SK-N-SH (cell line): ENCODE data around the gene GSTO2. TPM values are rescaled to one million over a fixed set of nuclear protein-coding genes. Genes with fewer than 3 reads are reported as not detected.

Experiments
- CTCF ChIA-PET: fragments of 300-600, 350-600 bp; formaldehyde crosslinking; extraction: SDS; loops from one replicate; lab custom pipeline; 2021; lab: Yijun Ruan, JAX
- POLR2A ChIA-PET: fragments of 350-600 bp; sonication (Branson Sonifier 250); formaldehyde crosslinking; extraction: SDS; loops from one replicate; lab custom pipeline; 2020; ENCODE audit warnings: antibody characterized with exemption, inconsistent platforms; lab: Yijun Ruan, JAX
- DNase-seq: peaks from one replicate; pipeline ENCODE4 v3.0.0; 2012
- H2AFZ ChIP-seq: fragments of 200-600 bp; sonication (generic); 2 replicates; pipeline ENCODE4 v1.8.1; 2016; ENCODE audit warnings: antibody characterized with exemption, mild to moderate bottlenecking, low read depth
- H3F3A ChIP-seq: fragments of 200-600 bp; sonication (generic); replicated peaks from 2 replicates; pipeline ENCODE3; 2016; ENCODE audit warnings: antibody characterized with exemption, mild to moderate bottlenecking; ENCODE audit not compliant: insufficient read depth
- H3K27ac ChIP-seq, 2 experiments: fragments of 200-500 bp in 1 of 2; fragments of 200-600 bp in 1 of 2; sonication (Bioruptor generic) in 1 of 2; sonication (generic), shearing (Covaris generic) in 1 of 2; 2 replicates each; pipeline versions ENCODE4 v1.5.1 to v1.6.1; 2014 to 2016; ENCODE audit warnings: low read depth in 2 of 2, inconsistent platforms in 1 of 2, low read length in 1 of 2, mild to moderate bottlenecking in 1 of 2, mixed read lengths in 1 of 2
- H3K27me3 ChIP-seq: fragments of 200-600 bp; sonication (generic), shearing (Covaris generic); 2 replicates; pipeline ENCODE4 v1.6.1; 2016; ENCODE audit warnings: mixed run types; ENCODE audit not compliant: insufficient read depth
- H3K36me3 ChIP-seq, 2 experiments: fragments of 200-500 bp in 1 of 2; fragments of 200-600 bp in 1 of 2; sonication (Bioruptor generic) in 1 of 2; sonication (generic) in 1 of 2; replicated peaks in 1 of 2; 2 replicates each; pipeline versions ENCODE3 to v1.5.1; 2014 to 2016; ENCODE audit warnings: low read length in 1 of 2, mild to moderate bottlenecking in 1 of 2; ENCODE audit not compliant: insufficient read depth in 2 of 2, control insufficient read depth in 1 of 2
- H3K4me1 ChIP-seq, 2 experiments: fragments of 200-500 bp in 1 of 2; fragments of 200-600 bp in 1 of 2; sonication (Bioruptor generic) in 1 of 2; sonication (generic), shearing (Covaris generic) in 1 of 2; 2 replicates each; pipeline versions ENCODE4 v1.5.1 to v1.6.1; 2014 to 2016; ENCODE audit warnings: low read depth in 1 of 2, low read length in 1 of 2, mixed run types in 1 of 2; ENCODE audit not compliant: insufficient read depth in 2 of 2, control insufficient read depth in 1 of 2
- H3K4me2 ChIP-seq: fragments of 200-600 bp; sonication (generic), shearing (Covaris generic); 2 replicates; pipeline ENCODE4 v1.6.1; 2017; ENCODE audit warnings: mixed run types
- H3K4me3 ChIP-seq, 2 experiments: fragments of 200-500 bp in 1 of 2; fragments of 200-600 bp in 1 of 2; sonication (Bioruptor generic) in 1 of 2; sonication (generic), shearing (Covaris generic) in 1 of 2; 2 replicates each; pipeline versions ENCODE4 v1.5.1 to v1.8.1; 2014 to 2016; ENCODE audit warnings: low read depth in 2 of 2, inconsistent platforms in 1 of 2, low read length in 1 of 2, mild to moderate bottlenecking in 1 of 2, mixed read lengths in 1 of 2, moderate library complexity in 1 of 2
- H3K79me2 ChIP-seq: fragments of 200-600 bp; sonication (generic); 2 replicates; pipeline ENCODE4 v1.8.1; 2017; ENCODE audit warnings: mild to moderate bottlenecking; ENCODE audit not compliant: insufficient read depth
- H3K9ac ChIP-seq: fragments of 200-600 bp; sonication (generic); 2 replicates; pipeline ENCODE4 v1.6.1; 2017; ENCODE audit warnings: mixed run types
- H3K9me2 ChIP-seq: fragments of 200-600 bp; sonication (generic); 2 replicates; pipeline ENCODE4 v1.6.1; 2017; ENCODE audit warnings: mixed run types
- H3K9me3 ChIP-seq: fragments of 200-600 bp; sonication (generic); 2 replicates; pipeline ENCODE4 v1.6.1; 2017; ENCODE audit warnings: mixed run types, mild to moderate bottlenecking, moderate library complexity
- H4K20me1 ChIP-seq: fragments of 200-600 bp; sonication (generic); 2 replicates; pipeline ENCODE4 v1.6.1; 2017; ENCODE audit warnings: mild to moderate bottlenecking, mixed run types; ENCODE audit not compliant: insufficient read depth
- ELF1 ChIP-seq: IDR thresholded peaks from 2 replicates; pipeline ENCODE4 v1.4.0; 2012
- EP300 ChIP-seq, 2 experiments: IDR thresholded peaks; 2 replicates each; pipeline versions ENCODE4 v1.4.0 to v1.6.1; 2012; ENCODE audit warnings: borderline replicate concordance in 1 of 2, low read depth in 1 of 2, low read length in 1 of 2
- FOXJ3 ChIP-seq: sonication (generic); formaldehyde crosslinking; IDR thresholded peaks from 2 replicates; pipeline ENCODE4 v1.5.1; 2020; ENCODE audit warnings: mild to moderate bottlenecking, missing genetic modification reagents
- MXI1 ChIP-seq: IDR thresholded peaks from 2 replicates; pipeline ENCODE4 v1.6.1; 2012; ENCODE audit warnings: mild to moderate bottlenecking, low read depth, low read length, improper control_type of control experiment
- NRF1 ChIP-seq: IDR thresholded peaks from 2 replicates; pipeline ENCODE4 v1.6.1; 2012; ENCODE audit warnings: low read depth, mild to moderate bottlenecking, low read length
- RAD21 ChIP-seq: IDR thresholded peaks from 2 replicates; pipeline ENCODE4 v1.6.1; 2012; ENCODE audit warnings: mild to moderate bottlenecking, low read length
- RCOR1 ChIP-seq: fragments of 150-350 bp; IDR thresholded peaks from 2 replicates; pipeline ENCODE4 v1.6.1; 2017; ENCODE audit warnings: antibody characterized with exemption, low read length
- RFX5 ChIP-seq: IDR thresholded peaks from 2 replicates; pipeline ENCODE4 v1.6.1; 2012; ENCODE audit warnings: mild to moderate bottlenecking, improper control_type of control experiment, low read length
- SIN3A ChIP-seq: IDR thresholded peaks from 2 replicates; pipeline ENCODE4 v1.6.1; 2012; ENCODE audit warnings: low read depth, mild to moderate bottlenecking, low read length, moderate library complexity, borderline replicate concordance
- SMC3 ChIP-seq: IDR thresholded peaks from 2 replicates; pipeline ENCODE4 v1.6.1; 2012; ENCODE audit warnings: low read depth, low read length, improper control_type of control experiment
- TAF1 ChIP-seq: IDR thresholded peaks from 2 replicates; pipeline ENCODE4 v1.6.1; 2012; ENCODE audit warnings: low read depth, mild to moderate bottlenecking, low read length, moderate library complexity, borderline replicate concordance
- TEAD4 ChIP-seq: IDR thresholded peaks from 2 replicates; pipeline ENCODE4 v1.4.0; 2012; ENCODE audit warnings: mild to moderate bottlenecking, borderline replicate concordance; ENCODE audit not compliant: insufficient read depth
- YY1 ChIP-seq: IDR thresholded peaks from 2 replicates; pipeline ENCODE4 v1.4.0; 2012; ENCODE audit warnings: low read depth, mild to moderate bottlenecking
- WGBS: methylation state at CpG from one replicate; pipeline ENCODE4 v1.1.6; 2017; ENCODE audit warnings: low lambda C conversion rate; 5-methylcytosine and 5-hydroxymethylcytosine counted together
- polyA plus RNA-seq, 3 experiments: library from polyadenylated mRNA; depleted of rRNA; stranded (reverse); fragments of >200 nt; gene quantifications; 2 replicates each; pipeline ENCODE4 v1.2.3, GENCODE V29; 2012
- TF ChIP-seq, protein P1 (sequence below): IDR thresholded peaks from 2 replicates; pipeline ENCODE4 v1.4.0; 2012; ENCODE audit warnings: low read depth, borderline replicate concordance
- TF ChIP-seq, protein P2 (sequence below): IDR thresholded peaks from 2 replicates; pipeline ENCODE4 v1.4.0; 2012; ENCODE audit warnings: low read depth, borderline replicate concordance
- TF ChIP-seq, protein P3 (sequence below): fragments of 150-350 bp; IDR thresholded peaks from 2 replicates; pipeline ENCODE4 v1.6.1; 2017; ENCODE audit warnings: antibody characterized with exemption, low read length, low read depth, borderline replicate concordance
- TF ChIP-seq, protein P4 (sequence below): fragments of 150-350 bp; IDR thresholded peaks from 2 replicates; pipeline ENCODE4 v1.6.1; 2016; ENCODE audit warnings: mild to moderate bottlenecking, low read depth, low read length
- TF ChIP-seq, protein P5 (sequence below): IDR thresholded peaks from 2 replicates; pipeline ENCODE4 v1.4.0; 2012; ENCODE audit warnings: low read depth
- TF ChIP-seq, protein P6 (sequence below): IDR thresholded peaks from 2 replicates; pipeline ENCODE4 v1.6.1; 2012; ENCODE audit warnings: mild to moderate bottlenecking, low read depth, low read length, moderate library complexity

The GSTO2 gene
- polyA plus RNA-seq, 1 of the 3 experiments (the other 2 are of a cell fraction): 0.49 TPM

DNA sequence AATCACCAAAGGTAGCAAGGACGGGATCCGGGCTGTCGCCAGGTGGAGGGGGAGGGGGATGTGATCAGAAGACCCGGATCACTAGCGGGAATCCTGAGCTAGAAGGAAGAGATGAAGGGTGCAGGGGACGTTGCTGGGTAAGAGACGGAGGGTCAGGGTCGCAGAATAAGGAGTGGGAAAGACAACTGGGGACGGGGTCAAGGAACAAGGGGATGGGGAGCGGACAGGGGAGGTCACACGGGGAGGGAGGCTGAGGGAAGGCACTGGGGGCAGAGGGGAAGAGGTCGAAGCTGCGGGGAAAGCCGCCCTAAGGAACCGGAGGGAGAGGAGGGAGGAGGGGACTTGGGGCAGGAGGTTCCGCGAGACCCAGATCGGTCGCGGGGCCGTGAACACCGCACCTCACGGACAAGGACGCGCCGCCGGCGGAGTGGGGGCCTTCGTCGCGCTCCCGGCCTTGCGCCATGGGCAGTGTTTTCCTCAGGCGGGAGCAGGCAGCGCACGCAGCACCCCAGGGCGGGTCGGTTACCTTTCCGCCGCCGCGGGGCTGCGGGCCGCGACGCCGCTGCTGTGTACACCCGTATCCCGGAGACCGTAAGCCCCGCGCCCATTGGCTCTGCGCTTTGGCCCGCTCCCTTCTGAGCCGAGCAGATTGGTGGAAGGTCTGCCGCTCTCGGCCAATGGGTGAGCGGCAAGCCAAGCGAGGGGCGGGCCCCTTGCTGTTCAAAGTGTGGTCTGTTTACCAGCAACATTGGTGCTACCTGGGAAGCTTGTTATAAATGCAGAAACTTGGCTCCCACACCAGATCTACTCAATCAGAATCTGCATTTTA is 37.0 kb upstream of the GSTO2 start, which contains the start of gene CFAP43 (continued):
- TF ChIP-seq, protein P1, sequence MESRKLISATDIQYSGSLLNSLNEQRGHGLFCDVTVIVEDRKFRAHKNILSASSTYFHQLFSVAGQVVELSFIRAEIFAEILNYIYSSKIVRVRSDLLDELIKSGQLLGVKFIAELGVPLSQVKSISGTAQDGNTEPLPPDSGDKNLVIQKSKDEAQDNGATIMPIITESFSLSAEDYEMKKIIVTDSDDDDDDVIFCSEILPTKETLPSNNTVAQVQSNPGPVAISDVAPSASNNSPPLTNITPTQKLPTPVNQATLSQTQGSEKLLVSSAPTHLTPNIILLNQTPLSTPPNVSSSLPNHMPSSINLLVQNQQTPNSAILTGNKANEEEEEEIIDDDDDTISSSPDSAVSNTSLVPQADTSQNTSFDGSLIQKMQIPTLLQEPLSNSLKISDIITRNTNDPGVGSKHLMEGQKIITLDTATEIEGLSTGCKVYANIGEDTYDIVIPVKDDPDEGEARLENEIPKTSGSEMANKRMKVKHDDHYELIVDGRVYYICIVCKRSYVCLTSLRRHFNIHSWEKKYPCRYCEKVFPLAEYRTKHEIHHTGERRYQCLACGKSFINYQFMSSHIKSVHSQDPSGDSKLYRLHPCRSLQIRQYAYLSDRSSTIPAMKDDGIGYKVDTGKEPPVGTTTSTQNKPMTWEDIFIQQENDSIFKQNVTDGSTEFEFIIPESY: peak; percentile 88
- TF ChIP-seq YY1: no peak
- TF ChIP-seq, protein P2, sequence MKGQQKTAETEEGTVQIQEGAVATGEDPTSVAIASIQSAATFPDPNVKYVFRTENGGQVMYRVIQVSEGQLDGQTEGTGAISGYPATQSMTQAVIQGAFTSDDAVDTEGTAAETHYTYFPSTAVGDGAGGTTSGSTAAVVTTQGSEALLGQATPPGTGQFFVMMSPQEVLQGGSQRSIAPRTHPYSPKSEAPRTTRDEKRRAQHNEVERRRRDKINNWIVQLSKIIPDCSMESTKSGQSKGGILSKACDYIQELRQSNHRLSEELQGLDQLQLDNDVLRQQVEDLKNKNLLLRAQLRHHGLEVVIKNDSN: no peak
- TF ChIP-seq, protein P3, sequence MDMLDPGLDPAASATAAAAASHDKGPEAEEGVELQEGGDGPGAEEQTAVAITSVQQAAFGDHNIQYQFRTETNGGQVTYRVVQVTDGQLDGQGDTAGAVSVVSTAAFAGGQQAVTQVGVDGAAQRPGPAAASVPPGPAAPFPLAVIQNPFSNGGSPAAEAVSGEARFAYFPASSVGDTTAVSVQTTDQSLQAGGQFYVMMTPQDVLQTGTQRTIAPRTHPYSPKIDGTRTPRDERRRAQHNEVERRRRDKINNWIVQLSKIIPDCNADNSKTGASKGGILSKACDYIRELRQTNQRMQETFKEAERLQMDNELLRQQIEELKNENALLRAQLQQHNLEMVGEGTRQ: no peak

DNA sequence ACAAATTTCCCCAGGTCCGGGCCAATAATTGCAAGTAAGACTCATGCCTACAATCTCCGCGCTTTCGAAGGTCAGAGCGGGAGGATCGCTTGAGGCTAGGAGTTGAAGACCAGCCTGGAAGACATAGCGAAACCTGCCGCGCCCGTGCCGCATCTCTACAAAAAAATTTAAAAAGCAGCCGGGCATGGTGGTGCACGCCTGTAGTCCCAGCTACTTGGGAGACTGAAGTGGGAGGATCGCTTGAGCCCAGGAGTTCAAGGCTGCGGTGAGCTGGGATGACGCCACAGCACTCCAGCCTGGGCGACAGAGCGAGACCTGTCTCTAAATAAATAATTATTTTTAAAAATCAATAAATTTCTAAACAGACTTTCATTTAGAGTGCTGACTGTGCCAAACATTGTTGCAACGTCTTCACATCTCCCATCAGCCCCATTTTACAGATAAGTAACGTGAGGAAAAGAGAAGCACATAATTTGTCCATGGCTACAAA is 36.3 kb upstream of the GSTO2 start:
- CTCF ChIA-PET: interaction anchor here (0.6 to 1.9 kb wide), 2 partner anchors 59 to 1927 kb away, joined by 4 read pairs; no protein-coding TSS in a partner anchor
- TF ChIP-seq RAD21 (no peak), TEAD4 (no peak), RFX5 (no peak), FOXJ3 (CRISPR knock-in tag) (no peak), EP300 (IDR thresholded peaks at IDR 0.05; ENCODE audit: borderline replicate concordance in 1 of 2, low read depth in 1 of 2, low read length in 1 of 2) (no peak), RCOR1 (no peak), MXI1 (no peak), YY1 (no peak), TAF1 (no peak), ELF1 (no peak), NRF1 (no peak), SMC3 (no peak), SIN3A (no peak)
- TF ChIP-seq, protein P4, sequence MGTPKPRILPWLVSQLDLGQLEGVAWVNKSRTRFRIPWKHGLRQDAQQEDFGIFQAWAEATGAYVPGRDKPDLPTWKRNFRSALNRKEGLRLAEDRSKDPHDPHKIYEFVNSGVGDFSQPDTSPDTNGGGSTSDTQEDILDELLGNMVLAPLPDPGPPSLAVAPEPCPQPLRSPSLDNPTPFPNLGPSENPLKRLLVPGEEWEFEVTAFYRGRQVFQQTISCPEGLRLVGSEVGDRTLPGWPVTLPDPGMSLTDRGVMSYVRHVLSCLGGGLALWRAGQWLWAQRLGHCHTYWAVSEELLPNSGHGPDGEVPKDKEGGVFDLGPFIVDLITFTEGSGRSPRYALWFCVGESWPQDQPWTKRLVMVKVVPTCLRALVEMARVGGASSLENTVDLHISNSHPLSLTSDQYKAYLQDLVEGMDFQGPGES: no peak
- TF ChIP-seq, protein P5, sequence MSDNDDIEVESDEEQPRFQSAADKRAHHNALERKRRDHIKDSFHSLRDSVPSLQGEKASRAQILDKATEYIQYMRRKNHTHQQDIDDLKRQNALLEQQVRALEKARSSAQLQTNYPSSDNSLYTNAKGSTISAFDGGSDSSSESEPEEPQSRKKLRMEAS: no peak
- TF ChIP-seq, protein P6, sequence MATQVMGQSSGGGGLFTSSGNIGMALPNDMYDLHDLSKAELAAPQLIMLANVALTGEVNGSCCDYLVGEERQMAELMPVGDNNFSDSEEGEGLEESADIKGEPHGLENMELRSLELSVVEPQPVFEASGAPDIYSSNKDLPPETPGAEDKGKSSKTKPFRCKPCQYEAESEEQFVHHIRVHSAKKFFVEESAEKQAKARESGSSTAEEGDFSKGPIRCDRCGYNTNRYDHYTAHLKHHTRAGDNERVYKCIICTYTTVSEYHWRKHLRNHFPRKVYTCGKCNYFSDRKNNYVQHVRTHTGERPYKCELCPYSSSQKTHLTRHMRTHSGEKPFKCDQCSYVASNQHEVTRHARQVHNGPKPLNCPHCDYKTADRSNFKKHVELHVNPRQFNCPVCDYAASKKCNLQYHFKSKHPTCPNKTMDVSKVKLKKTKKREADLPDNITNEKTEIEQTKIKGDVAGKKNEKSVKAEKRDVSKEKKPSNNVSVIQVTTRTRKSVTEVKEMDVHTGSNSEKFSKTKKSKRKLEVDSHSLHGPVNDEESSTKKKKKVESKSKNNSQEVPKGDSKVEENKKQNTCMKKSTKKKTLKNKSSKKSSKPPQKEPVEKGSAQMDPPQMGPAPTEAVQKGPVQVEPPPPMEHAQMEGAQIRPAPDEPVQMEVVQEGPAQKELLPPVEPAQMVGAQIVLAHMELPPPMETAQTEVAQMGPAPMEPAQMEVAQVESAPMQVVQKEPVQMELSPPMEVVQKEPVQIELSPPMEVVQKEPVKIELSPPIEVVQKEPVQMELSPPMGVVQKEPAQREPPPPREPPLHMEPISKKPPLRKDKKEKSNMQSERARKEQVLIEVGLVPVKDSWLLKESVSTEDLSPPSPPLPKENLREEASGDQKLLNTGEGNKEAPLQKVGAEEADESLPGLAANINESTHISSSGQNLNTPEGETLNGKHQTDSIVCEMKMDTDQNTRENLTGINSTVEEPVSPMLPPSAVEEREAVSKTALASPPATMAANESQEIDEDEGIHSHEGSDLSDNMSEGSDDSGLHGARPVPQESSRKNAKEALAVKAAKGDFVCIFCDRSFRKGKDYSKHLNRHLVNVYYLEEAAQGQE: no peak
- TF ChIP-seq, protein P3: no peak

More for the DNA sequence above, 36.3 kb upstream of the GSTO2 start:
- POLR2A ChIA-PET: interaction anchor here (0.8 to 1.0 kb wide), 3 partner anchors 24 to 111 kb away, joined by 3 to 4 read pairs (median 3); partner anchors contain the start of gene SFR1
- H2AFZ ChIP-seq: peak overlapping the region; percentile 100
- H3K27ac ChIP-seq: no peak overlapping the region
- peaks cover 4% of the 10 kb centered on the region for H3F3A ChIP-seq
- peak overlapping the region; percentile 77 to 97 for H3K4me3 ChIP-seq
- H3K27me3 ChIP-seq: no peaks in the 10 kb centered on the region
- no peaks in the 10 kb centered on the region for H3K36me3 ChIP-seq
- peak overlapping the region; percentile 94 for H3K4me2 ChIP-seq
- H3K9ac ChIP-seq: peak overlapping the region; percentile 75
- H3K9me2 ChIP-seq: no peaks in the 10 kb centered on the region
- 4% methylated on average over 20 of the region's 20 CpGs for WGBS
- DNase-seq: no peak
- H3K79me2 ChIP-seq: no peaks in the 10 kb centered on the region
- peaks cover 6% of the 10 kb centered on the region for H3K9me3 ChIP-seq
- H3K4me1 ChIP-seq: peaks cover 0 to 5% of the 10 kb centered on the region in 2 experiments; a peak in 2 of 4 replicates
- H4K20me1 ChIP-seq: no peaks in the 10 kb centered on the region
